Measurements from ENCODE around the gene B4GALNT4.
"Not testable (repeated sequence)": the region's sequence is repeated elsewhere in the genome, so short reads cannot be mapped to it uniquely, and the experiment has no call there.

B4GALNT4 gene

DNA sequence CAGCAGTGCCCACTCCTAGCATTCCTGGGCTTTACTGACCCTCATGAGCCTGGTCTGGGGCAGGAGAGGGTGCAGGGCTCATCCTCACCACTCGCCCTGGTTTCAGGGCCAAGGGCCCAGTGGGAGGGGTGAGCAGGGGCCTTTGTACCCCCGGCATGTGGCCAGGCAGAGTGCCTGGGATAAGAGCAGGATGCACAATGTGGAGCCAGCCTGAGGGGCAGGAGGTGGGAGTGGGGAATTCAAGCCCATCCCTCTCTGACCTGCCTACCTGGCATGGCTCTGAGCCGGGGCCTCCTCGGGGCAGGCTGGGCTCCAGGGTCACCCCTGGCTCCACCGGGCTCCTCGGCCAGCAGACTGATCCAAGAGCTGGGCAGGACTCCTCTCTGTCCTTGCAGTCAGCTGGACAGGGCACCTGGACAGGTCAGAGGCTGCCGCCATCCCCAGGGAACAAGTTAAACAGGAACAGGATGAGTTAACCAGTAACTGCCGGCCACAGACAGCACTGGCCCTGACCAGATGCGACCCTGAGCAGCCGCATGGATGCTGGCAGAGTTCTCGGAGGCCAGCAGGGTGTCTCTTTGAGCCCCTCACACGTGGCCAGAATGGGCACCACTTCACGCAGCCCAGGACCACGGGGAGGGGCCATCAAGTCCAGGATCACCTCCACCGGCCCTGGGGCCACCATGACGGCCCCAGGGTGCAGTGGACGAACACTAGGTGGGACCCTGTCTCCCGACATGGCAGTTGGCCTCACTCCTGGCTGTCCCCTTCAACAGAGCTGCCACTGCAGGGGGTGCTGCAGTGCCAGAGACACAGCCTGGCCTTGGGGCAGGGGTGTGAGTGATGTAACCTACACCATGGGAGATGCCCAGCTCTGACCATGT, 40.5 kb downstream of the B4GALNT4 start:
- H3K27ac Mint-ChIP-seq = peak overlapping the region in 1 of 2 donors; percentile 49
- H3K4me3 Mint-ChIP-seq = peak overlapping the region in 1 of 2 donors; percentile 35
- peaks cover 19 to 26% of the 10 kb centered on the region in 2 donors for H3K4me1 Mint-ChIP-seq (ENCODE audit: low read depth in 2 of 2)

GRCh38 chr11:410711-411110, 41.4 kb downstream of the B4GALNT4 start:
- H3K27ac Mint-ChIP-seq; H3K27me3 Mint-ChIP-seq; H3K9me3 Mint-ChIP-seq; DNase-seq; H3K4me3 Mint-ChIP-seq; ATAC-seq (replicated peaks): not testable (repeated sequence)
- peaks cover 19 to 31% of the 10 kb centered on the region in 2 donors for H3K4me1 Mint-ChIP-seq (ENCODE audit: low read depth in 2 of 2)
- H3K36me3 Mint-ChIP-seq (ENCODE audit: insufficient read depth) = peaks cover 19% of the 10 kb centered on the region

More for the DNA sequence above, 40.5 kb downstream of the B4GALNT4 start:
- ATAC-seq (replicated peaks) (no peak), DNase-seq (no peak)
- no peaks in the 10 kb centered on the region for H3K9me3 Mint-ChIP-seq
- peaks cover 10% of the 10 kb centered on the region for H3K36me3 Mint-ChIP-seq (ENCODE audit: insufficient read depth)
- no peaks in the 10 kb centered on the region for H3K27me3 Mint-ChIP-seq

DNA sequence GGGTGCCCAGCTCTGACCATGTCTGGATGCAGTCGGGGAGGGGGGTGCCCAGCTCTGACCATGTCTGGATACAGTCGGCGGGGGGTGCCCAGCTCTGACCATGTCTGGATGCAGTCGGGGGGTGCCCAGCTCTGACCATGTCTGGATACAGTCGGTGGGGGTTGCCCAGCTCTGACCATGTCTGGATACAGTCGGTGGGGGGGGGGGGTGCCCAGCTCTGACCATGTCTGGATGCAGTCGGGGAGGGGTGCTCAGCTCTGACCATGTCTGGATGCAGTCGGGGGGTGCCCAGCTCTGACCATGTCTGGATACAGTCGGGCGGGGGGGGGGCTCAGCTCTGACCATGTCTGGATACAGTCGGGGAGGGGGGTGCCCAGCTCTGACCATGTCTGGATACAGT, 42.2 kb downstream of the B4GALNT4 start:
- H3K9me3 Mint-ChIP-seq = not testable (repeated sequence)

DNA sequence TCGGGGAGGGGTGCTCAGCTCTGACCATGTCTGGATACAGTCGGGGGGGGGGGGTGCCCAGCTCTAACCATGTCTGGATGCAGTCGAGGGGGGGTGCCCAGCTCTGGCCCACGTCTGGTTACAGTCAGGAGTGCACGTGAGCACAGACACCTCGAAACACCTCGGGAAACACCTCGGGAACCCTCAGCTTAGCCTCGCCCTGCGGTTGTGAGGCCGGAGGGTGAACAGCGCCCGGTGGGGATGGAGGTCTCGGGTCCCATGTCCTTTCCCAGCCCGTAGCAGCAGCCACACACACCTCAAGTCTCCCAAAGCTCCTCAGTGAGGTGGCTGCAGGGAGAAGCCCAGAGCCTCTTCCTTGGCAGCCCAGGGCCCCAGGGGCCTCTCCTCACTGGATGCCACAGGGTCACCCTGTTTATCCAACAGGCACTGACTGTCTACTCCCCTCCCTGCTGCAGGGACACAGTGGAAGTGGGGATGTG, 43.4 kb downstream of the B4GALNT4 start:
- H3K36me3 Mint-ChIP-seq (ENCODE audit: insufficient read depth) = peaks cover 19% of the 10 kb centered on the region
- ATAC-seq (replicated peaks) (no peak), DNase-seq (no peak)
- H3K27ac Mint-ChIP-seq = peak overlapping the region in 1 of 2 donors; percentile 88
- no peaks in the 10 kb centered on the region for H3K9me3 Mint-ChIP-seq
- H3K4me1 Mint-ChIP-seq (ENCODE audit: low read depth in 2 of 2) = peaks cover 24 to 36% of the 10 kb centered on the region in 2 donors
- H3K27me3 Mint-ChIP-seq = no peaks in the 10 kb centered on the region
- H3K4me3 Mint-ChIP-seq = peak overlapping the region; percentile 95 to 98

More for the DNA sequence above, 42.2 kb downstream of the B4GALNT4 start:
- ATAC-seq (replicated peaks); H3K4me3 Mint-ChIP-seq; H3K27ac Mint-ChIP-seq; H3K27me3 Mint-ChIP-seq; DNase-seq: not testable (repeated sequence)
- Mint-ChIP-seq H3K36me3 (ENCODE audit: insufficient read depth) (peaks cover 21% of the 10 kb centered on the region), H3K4me1 (ENCODE audit: low read depth in 2 of 2) (peaks cover 24 to 38% of the 10 kb centered on the region in 2 donors)

DNA sequence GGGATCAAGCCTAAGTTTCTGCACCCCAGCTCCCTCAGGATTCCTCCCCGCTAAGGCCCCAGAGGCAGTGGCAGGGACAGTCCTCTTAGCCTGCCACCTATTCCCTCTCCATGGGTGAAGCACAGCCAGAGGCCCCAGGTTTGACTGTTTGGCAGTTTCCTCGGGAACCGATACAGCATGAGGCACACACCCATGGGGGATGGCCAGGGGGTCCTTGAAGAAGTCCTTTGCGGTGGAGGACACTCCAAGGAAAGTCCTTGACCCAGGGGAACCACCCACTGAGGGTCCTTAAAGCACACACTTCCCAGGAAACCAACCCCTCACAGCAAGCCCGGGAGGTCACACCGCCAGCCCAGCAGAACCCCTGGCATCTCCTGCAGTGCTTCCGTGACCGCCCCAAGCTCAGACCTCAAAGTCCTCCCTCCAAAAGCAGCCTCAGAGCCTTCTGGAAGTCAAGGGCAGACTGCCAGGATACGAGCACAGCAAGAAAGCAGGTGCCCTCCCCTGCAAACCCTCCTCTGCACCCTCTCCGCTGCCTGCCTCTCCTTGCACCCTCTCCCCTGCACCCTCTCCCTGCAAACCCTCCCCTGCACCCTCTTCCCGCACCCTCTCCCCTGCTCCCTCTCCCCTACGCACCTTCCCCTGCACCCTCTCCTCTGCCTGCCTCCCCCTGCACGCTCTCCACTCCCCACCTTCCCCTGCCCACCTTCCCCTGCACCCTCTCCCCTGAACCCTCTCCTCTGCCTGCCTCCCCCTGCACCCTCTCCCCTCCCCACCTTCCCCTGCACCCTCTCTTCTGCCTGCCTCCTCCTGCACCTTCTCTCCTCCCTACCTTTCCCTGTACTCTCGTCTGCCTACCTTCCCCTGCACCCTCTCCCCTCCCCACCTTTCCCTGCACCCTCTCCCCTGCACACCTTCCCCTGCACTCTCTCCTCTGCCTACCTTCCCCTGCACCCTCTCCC, 44.1 kb downstream of the B4GALNT4 start:
- DNase-seq (no peak), ATAC-seq (replicated peaks) (no peak)
- H3K4me3 Mint-ChIP-seq = peak overlapping the region; percentile 95 to 98

DNA sequence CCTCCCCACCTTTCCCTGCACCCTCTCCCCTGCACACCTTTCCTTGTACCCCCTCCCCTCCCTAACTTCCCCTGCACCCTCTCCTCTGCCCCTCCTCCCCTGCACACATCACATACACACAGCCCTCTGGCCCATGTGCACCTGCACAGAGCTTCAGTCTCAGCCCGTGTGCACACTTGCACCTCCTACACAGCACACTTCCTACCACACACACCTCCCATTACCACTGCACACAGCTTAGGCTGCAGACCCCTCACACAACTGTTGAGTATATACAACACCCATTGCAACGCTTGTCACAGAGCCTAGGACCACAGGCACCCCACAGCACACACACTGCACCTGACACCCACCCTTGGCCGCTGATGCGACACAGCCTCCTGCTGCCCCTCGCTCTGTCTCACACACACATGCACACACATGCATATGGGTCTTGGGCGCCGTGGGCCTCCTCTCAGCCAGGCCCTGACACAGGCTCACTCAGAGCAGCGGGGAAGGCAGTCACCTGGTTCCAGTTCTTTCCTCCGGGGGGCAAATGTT, 45.1 kb downstream of the B4GALNT4 start:
- no peaks in the 10 kb centered on the region for H3K27me3 Mint-ChIP-seq
- ATAC-seq (replicated peaks) (peak; percentile 27), DNase-seq (no peak)
- peak overlapping the region; percentile 50 to 76 for H3K27ac Mint-ChIP-seq
- no peaks in the 10 kb centered on the region for H3K9me3 Mint-ChIP-seq
- H3K36me3 Mint-ChIP-seq (ENCODE audit: insufficient read depth) = peaks cover 16% of the 10 kb centered on the region
- peak overlapping the region; percentile 95 to 98 for H3K4me3 Mint-ChIP-seq
- peaks cover 27 to 37% of the 10 kb centered on the region in 2 donors for H3K4me1 Mint-ChIP-seq (ENCODE audit: low read depth in 2 of 2)

More for the DNA sequence above, 44.1 kb downstream of the B4GALNT4 start:
- H3K27ac Mint-ChIP-seq = peak overlapping the region in 1 of 2 donors; percentile 88
- peaks cover 16% of the 10 kb centered on the region for H3K36me3 Mint-ChIP-seq (ENCODE audit: insufficient read depth)
- no peaks in the 10 kb centered on the region for H3K9me3 Mint-ChIP-seq
- no peaks in the 10 kb centered on the region for H3K27me3 Mint-ChIP-seq
- H3K4me1 Mint-ChIP-seq (ENCODE audit: low read depth in 2 of 2) = peaks cover 25 to 37% of the 10 kb centered on the region in 2 donors

GRCh38 chr11:415640-416041, 46.3 kb downstream of the B4GALNT4 start:
- H3K27me3 Mint-ChIP-seq = no peaks in the 10 kb centered on the region
- peak in 1 of 3 experiments; percentile 3 for DNase-seq
- H3K4me1 Mint-ChIP-seq (ENCODE audit: low read depth in 2 of 2) = peaks cover 27 to 32% of the 10 kb centered on the region in 2 donors
- peak overlapping the region; percentile 50 to 76 for H3K27ac Mint-ChIP-seq
- peak overlapping the region; percentile 95 to 98 for H3K4me3 Mint-ChIP-seq
- H3K36me3 Mint-ChIP-seq (ENCODE audit: insufficient read depth) = peaks cover 16% of the 10 kb centered on the region
- ATAC-seq (replicated peaks) = no peak
- H3K9me3 Mint-ChIP-seq = no peaks in the 10 kb centered on the region

GRCh38 chr11:416051-416756, 46.9 kb downstream of the B4GALNT4 start:
- H3K27me3 Mint-ChIP-seq = no peaks in the 10 kb centered on the region
- H3K27ac Mint-ChIP-seq = peak overlapping the region; percentile 50 to 76
- no peaks in the 10 kb centered on the region for H3K9me3 Mint-ChIP-seq
- H3K4me3 Mint-ChIP-seq = peak overlapping the region; percentile 95 to 98
- DNase-seq (no peak), ATAC-seq (replicated peaks) (no peak)
- peaks cover 16% of the 10 kb centered on the region for H3K36me3 Mint-ChIP-seq (ENCODE audit: insufficient read depth)
- H3K4me1 Mint-ChIP-seq (ENCODE audit: low read depth in 2 of 2) = peaks cover 27 to 32% of the 10 kb centered on the region in 2 donors

- DNase-seq = peak in 2 of 3 experiments; percentile 40 to 41
- Mint-ChIP-seq H3K4me3 (peak overlapping the region; percentile 95 to 98), H3K36me3 (ENCODE audit: insufficient read depth) (peaks cover 16% of the 10 kb centered on the region), H3K4me1 (ENCODE audit: low read depth in 2 of 2) (peaks cover 27 to 32% of the 10 kb centered on the region in 2 donors), H3K27me3 (no peaks in the 10 kb centered on the region), H3K27ac (peak overlapping the region; percentile 71 to 76), H3K9me3 (no peaks in the 10 kb centered on the region)
- peak; percentile 36 for ATAC-seq (replicated peaks)
These were observed 47.7 kb downstream of the B4GALNT4 start for GRCh38 chr11:416757-417621.

DNA sequence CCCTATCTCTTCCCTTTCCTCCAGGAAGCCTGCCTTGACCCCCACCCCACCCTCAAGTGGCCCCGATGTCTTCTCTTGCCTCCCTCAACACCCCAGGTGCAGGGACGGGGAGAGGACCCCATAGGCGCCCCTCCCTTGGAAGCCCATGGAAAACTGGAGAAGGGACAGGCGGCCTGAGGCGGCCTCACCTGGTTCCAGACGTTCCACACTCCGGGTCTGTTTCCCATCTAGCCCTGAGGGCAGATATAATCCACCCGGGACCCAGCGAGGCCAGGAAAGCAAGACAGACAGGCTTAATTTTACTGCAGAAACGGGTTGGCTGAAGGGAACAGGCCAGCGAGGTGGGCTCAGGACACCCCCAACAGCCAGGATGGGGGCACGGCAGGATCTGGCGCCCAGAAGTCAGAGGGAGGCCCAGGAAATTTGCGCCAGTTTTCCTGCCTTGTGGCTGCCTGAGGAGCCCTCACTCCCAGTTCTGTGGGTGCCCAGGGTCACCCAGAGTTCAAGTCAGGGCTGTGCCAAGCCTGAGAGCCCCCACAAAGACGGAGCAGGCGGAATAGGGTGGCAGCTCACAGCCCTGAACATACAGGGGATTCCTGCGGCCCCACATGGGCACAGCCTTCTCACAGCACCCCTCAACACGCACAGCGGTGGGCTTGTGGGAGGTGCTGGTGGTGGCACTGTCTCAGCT, 48.5 kb downstream of the B4GALNT4 start:
- peak in 1 of 3 experiments; percentile 1 for DNase-seq
- no peak for ATAC-seq (replicated peaks)
- Mint-ChIP-seq H3K27me3 (no peaks in the 10 kb centered on the region), H3K4me3 (peak overlapping the region; percentile 80), H3K4me1 (ENCODE audit: low read depth in 2 of 2) (peaks cover 25 to 32% of the 10 kb centered on the region in 2 donors), H3K9me3 (no peaks in the 10 kb centered on the region), H3K27ac (peak overlapping the region in 1 of 2 donors; percentile 71), H3K36me3 (ENCODE audit: insufficient read depth) (peaks cover 16% of the 10 kb centered on the region)
